Tibial nerve (tissue), 4 donors: ENCODE measurements around the gene FADS1. TPM values are rescaled to one million over a fixed set of nuclear protein-coding genes. Genes with fewer than 3 reads are reported as not detected.

Experiments used
- DNase-seq, 2 donors: peaks; one replicate each; pipeline ENCODE4 v3.0.0-alpha.2; 2019; ENCODE audit warnings: low spot score in 2 of 2
- H3K27ac ChIP-seq, 4 donors: fragments of 200-600 bp; sonication (generic) in 3 of 4; one replicate each; pipeline ENCODE4 v1.5.1; 2017 to 2019; ENCODE audit warnings: mild to moderate bottlenecking in 1 of 4
- H3K27me3 ChIP-seq, 2 donors: fragments of 200-600 bp; sonication (generic) in 1 of 2; one replicate each; pipeline versions ENCODE4 v1.5.1 to v1.6.0; 2017 to 2019
- H3K36me3 ChIP-seq, 3 donors: fragments of 200-600 bp; sonication (generic); one replicate each; pipeline ENCODE4 v1.5.1; 2018 to 2019
- H3K4me1 ChIP-seq, 4 donors: fragments of 200-600 bp; sonication (generic) in 3 of 4; one replicate each; pipeline ENCODE4 v1.5.1; 2017 to 2019
- H3K4me3 ChIP-seq, 4 donors: fragments of 200-600 bp; sonication (generic) in 3 of 4; one replicate each; pipeline ENCODE4 v1.5.1; 2017 to 2019; ENCODE audit warnings: mild to moderate bottlenecking in 1 of 4, moderate library complexity in 1 of 4
- H3K9me3 ChIP-seq, 4 donors: fragments of 200-600 bp; sonication (generic) in 3 of 4; one replicate each; pipeline ENCODE4 v1.5.1; 2017 to 2019
- EP300 ChIP-seq, 2 donors: sonication (generic); formaldehyde crosslinking; IDR thresholded peaks; one replicate each; pipeline ENCODE4 v1.6.1; 2017; ENCODE audit warnings: antibody characterized with exemption in 2 of 2, mild to moderate bottlenecking in 1 of 2
- POLR2A ChIP-seq, 2 donors: fragments of 450-650 bp; IDR thresholded peaks; one replicate each; pipeline ENCODE4 v1.6.1; 2017; ENCODE audit warnings: antibody characterized with exemption in 2 of 2, mild to moderate bottlenecking in 2 of 2, moderate library complexity in 2 of 2
- whole genome bisulfite sequencing, 2 donors: methylation state at CpG; one replicate each; pipeline ENCODE4 v1.1.5; 2018; 5-methylcytosine and 5-hydroxymethylcytosine counted together
- total RNA-seq, 4 donors: library from RNA; depleted of rRNA; stranded (reverse); fragments of >200 nt; gene quantifications; one replicate each; pipeline ENCODE4 v1.1.0, GENCODE V29; 2016
- TF ChIP-seq, protein P1 (sequence below), 5 experiments: fragments of 200-600 bp in 3 of 5; fragments of 450-650 bp in 2 of 5; sonication (generic) in 3 of 5; IDR thresholded peaks; one replicate each; pipeline ENCODE4 v1.5.1; 2016 to 2019; ENCODE audit warnings: antibody characterized with exemption in 5 of 5, mild to moderate bottlenecking in 3 of 5, moderate library complexity in 2 of 5

The FADS1 gene
- total RNA-seq, 4 donors from 2014 or later, result 33.7 to 61.6 (median 47.0) TPM

DNA sequence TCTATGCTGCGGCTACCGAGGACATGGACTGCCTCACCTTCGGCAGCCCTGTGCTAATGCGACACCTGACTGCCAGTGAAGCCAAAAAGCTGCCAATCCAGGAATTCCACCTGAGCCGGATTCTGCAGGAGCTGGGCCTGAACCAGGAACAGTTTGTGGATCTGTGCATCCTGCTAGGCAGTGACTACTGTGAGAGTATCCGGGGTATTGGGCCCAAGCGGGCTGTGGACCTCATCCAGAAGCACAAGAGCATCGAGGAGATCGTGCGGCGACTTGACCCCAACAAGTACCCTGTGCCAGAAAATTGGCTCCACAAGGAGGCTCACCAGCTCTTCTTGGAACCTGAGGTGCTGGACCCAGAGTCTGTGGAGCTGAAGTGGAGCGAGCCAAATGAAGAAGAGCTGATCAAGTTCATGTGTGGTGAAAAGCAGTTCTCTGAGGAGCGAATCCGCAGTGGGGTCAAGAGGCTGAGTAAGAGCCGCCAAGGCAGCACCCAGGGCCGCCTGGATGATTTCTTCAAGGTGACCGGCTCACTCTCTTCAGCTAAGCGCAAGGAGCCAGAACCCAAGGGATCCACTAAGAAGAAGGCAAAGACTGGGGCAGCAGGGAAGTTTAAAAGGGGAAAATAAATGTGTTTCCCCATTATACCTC, 20.8 kb downstream of the FADS1 start:
- no peak overlapping the region for H3K4me3 ChIP-seq
- H3K9me3 ChIP-seq, result no peaks in the 10 kb centered on the region
- H3K4me1 ChIP-seq, result peaks cover 0 to 32% (median 18%) of the 10 kb centered on the region in 4 donors
- H3K27ac ChIP-seq, result no peak overlapping the region
- peaks cover 0 to 16% (median 0%) of the 10 kb centered on the region in 3 donors for H3K36me3 ChIP-seq
- TF ChIP-seq, protein P1, sequence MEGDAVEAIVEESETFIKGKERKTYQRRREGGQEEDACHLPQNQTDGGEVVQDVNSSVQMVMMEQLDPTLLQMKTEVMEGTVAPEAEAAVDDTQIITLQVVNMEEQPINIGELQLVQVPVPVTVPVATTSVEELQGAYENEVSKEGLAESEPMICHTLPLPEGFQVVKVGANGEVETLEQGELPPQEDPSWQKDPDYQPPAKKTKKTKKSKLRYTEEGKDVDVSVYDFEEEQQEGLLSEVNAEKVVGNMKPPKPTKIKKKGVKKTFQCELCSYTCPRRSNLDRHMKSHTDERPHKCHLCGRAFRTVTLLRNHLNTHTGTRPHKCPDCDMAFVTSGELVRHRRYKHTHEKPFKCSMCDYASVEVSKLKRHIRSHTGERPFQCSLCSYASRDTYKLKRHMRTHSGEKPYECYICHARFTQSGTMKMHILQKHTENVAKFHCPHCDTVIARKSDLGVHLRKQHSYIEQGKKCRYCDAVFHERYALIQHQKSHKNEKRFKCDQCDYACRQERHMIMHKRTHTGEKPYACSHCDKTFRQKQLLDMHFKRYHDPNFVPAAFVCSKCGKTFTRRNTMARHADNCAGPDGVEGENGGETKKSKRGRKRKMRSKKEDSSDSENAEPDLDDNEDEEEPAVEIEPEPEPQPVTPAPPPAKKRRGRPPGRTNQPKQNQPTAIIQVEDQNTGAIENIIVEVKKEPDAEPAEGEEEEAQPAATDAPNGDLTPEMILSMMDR (IDR thresholded peaks at IDR 0.05), result no peak
- TF ChIP-seq EP300 (IDR thresholded peaks at IDR 0.05), result no peak
- TF ChIP-seq POLR2A (IDR thresholded peaks at IDR 0.05), result no peak
- no peaks in the 10 kb centered on the region for H3K27me3 ChIP-seq
- WGBS, 2 donors, result 88 to 94% methylated on average over 18 of the region's 18 CpGs
- DNase-seq, result no peak

DNA sequence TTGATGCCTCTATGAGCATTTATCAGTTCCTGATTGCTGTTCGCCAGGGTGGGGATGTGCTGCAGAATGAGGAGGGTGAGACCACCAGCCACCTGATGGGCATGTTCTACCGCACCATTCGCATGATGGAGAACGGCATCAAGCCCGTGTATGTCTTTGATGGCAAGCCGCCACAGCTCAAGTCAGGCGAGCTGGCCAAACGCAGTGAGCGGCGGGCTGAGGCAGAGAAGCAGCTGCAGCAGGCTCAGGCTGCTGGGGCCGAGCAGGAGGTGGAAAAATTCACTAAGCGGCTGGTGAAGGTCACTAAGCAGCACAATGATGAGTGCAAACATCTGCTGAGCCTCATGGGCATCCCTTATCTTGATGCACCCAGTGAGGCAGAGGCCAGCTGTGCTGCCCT, 21.3 kb downstream of the FADS1 start:
- no peaks in the 10 kb centered on the region for H3K9me3 ChIP-seq
- no peak for DNase-seq
- no peaks in the 10 kb centered on the region for H3K27me3 ChIP-seq
- H3K4me1 ChIP-seq, result peaks cover 0 to 37% (median 21%) of the 10 kb centered on the region in 4 donors
- TF ChIP-seq, protein P1 (IDR thresholded peaks at IDR 0.05), result no peak
- TF ChIP-seq POLR2A (IDR thresholded peaks at IDR 0.05), result no peak
- TF ChIP-seq EP300 (IDR thresholded peaks at IDR 0.05), result no peak
- no peak overlapping the region for H3K27ac ChIP-seq
- H3K36me3 ChIP-seq, result peaks cover 0 to 15% (median 0%) of the 10 kb centered on the region in 3 donors
- no peak overlapping the region for H3K4me3 ChIP-seq
- 77 to 84% methylated on average over 12 of the region's 12 CpGs for WGBS, 2 donors

DNA sequence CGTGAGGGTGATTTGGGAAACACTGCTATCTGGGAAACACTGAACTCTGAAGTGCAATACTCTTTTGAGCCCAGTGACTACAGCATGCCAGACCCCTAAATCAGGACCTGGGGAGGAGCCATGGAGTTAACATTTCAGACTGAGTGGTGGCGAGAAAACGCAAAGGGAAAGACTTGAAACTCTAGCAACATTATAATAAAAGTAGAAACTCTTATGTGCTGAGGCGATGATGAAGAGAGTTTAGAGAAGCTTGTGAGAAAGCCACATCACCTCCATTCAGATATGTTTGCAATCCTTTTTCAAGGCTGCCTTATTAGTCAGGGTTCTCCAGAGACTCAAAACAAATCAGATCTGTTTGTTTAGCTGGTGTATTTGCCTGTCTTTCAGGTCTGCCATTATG, 22.2 kb downstream of the FADS1 start:
- H3K36me3 ChIP-seq, result peaks cover 0 to 23% (median 2%) of the 10 kb centered on the region in 3 donors
- 83 to 85% methylated on average over 4 of the region's 4 CpGs for WGBS, 2 donors

DNA sequence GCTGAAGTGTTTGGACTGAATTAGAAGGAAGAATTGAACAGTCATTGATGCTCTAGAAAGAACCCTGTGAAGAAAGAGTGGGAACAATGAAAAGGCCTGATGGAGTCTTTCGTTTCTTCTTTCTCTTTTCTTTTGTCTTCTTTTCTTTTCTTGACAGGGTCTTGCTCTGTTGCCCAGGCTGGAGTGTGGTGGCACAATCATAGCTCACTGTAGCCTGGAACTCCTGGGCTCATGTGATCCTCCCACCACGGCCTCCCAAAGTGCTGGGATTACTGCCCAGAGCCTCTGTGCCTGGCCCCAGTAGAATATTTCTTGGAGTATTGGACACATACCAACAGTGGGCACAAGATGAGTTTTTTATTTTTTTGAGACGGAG, 23.0 kb downstream of the FADS1 start:
- Histone ChIP-seq H3K9me3 (no peaks in the 10 kb centered on the region), H3K36me3 (peaks cover 0 to 31% (median 8%) of the 10 kb centered on the region in 3 donors), H3K4me3 (peak overlapping the region in 1 of 4 donors; percentile 79), H3K27ac (no peak overlapping the region), H3K27me3 (no peaks in the 10 kb centered on the region), H3K4me1 (peaks cover 0 to 52% (median 21%) of the 10 kb centered on the region in 4 donors)
- no peak for DNase-seq
- no peak for TF ChIP-seq POLR2A (IDR thresholded peaks at IDR 0.05)
- TF ChIP-seq EP300 (IDR thresholded peaks at IDR 0.05), result no peak
- TF ChIP-seq, protein P1 (IDR thresholded peaks at IDR 0.05), result no peak
- 41 to 42% methylated on average over 3 of the region's 3 CpGs for WGBS, 2 donors

More for the DNA sequence above, 22.2 kb downstream of the FADS1 start:
- no peak overlapping the region for H3K4me3 ChIP-seq
- TF ChIP-seq POLR2A (IDR thresholded peaks at IDR 0.05) (no peak), EP300 (IDR thresholded peaks at IDR 0.05) (no peak)
- TF ChIP-seq, protein P1 (IDR thresholded peaks at IDR 0.05), result no peak
- H3K4me1 ChIP-seq, result peaks cover 0 to 45% (median 21%) of the 10 kb centered on the region in 4 donors
- DNase-seq, result no peak
- no peaks in the 10 kb centered on the region for H3K9me3 ChIP-seq
- no peaks in the 10 kb centered on the region for H3K27me3 ChIP-seq
- H3K27ac ChIP-seq, result no peak overlapping the region

DNA sequence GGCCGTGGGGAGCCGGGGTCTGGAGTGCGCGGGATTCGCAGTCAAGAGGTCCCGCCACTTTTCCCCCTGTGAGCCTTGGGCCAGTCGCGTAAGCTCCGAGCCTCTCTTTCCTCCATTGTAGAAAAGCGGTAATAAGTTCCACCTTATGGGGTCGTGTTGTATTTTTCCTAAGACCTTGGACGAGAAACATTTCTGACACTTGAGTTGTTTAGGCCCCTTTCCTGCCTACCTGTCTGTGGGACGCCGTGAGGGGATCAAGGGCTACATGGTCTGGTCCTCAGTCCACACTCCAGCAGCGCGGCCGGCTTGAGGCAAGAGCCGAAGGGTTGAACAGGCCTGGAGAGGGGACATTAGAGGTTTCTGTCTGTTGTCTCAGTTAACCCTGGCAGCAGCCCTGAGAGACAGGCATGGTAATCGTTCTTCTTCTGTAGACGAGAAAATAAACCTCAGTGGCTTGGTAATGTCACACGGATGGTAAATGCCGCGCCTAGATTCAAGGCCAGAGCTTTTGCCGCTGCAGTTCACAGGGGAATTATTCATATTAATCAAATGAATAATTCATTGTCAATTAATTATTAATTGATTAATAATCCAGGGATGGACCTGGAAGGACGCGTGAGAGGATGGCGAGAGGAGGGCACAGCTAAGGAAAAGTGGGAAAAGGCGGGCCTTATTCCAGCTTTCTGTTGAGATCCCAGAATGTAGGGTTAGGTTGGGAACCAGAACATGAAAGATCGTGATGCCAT, 23.5 kb downstream of the FADS1 start:
- TF ChIP-seq, protein P1 (IDR thresholded peaks at IDR 0.05), result no peak
- TF ChIP-seq POLR2A (IDR thresholded peaks at IDR 0.05), result no peak
- no peak for TF ChIP-seq EP300 (IDR thresholded peaks at IDR 0.05)
- Histone ChIP-seq H3K4me3 (peak overlapping the region; percentile 59 to 88 (median 82)), H3K36me3 (peaks cover 0 to 36% (median 8%) of the 10 kb centered on the region in 3 donors), H3K27ac (peak overlapping the region; percentile 89 to 100 (median 94)), H3K4me1 (peaks cover 0 to 58% (median 21%) of the 10 kb centered on the region in 4 donors), H3K27me3 (no peaks in the 10 kb centered on the region), H3K9me3 (no peaks in the 10 kb centered on the region)
- DNase-seq, result no peak
- 3 to 4% methylated on average over 27 to 29 of the region's 29 CpGs for WGBS, 2 donors
